Gastrocnemius medialis (tissue), 4 donors: ENCODE data around the gene FBXL16. TPM values are rescaled to one million over a fixed set of nuclear protein-coding genes. Genes with fewer than 3 reads are reported as not detected.

Experiments used
- ATAC-seq, 2 donors: fragments of 150-250 bp; one replicate each; pipeline ENCODE4 v1.9.1; 2016
- DNase-seq, 2 donors: peaks; one replicate each; pipeline ENCODE4 v3.0.0-alpha.2; 2019
- H3K27ac ChIP-seq, 4 donors: fragments of 200-600 bp; sonication (generic); 1 replicate in 1 of 4; 2 replicates in 3 of 4; pipeline ENCODE4 v1.5.1; 2016 to 2018; ENCODE audit warnings: mild to moderate bottlenecking in 2 of 4, moderate library complexity in 1 of 4
- H3K27me3 ChIP-seq, 3 donors: fragments of 200-600 bp; sonication (generic) in 2 of 3; 1 replicate in 1 of 3; 2 replicates in 2 of 3; pipeline versions ENCODE4 v1.5.1 to v1.6.0; 2016 to 2019; ENCODE audit warnings: mild to moderate bottlenecking in 1 of 3, moderate library complexity in 1 of 3
- H3K36me3 ChIP-seq, 2 donors: fragments of 200-600 bp; sonication (generic) in 1 of 2; one replicate each; pipeline ENCODE4 v1.5.1; 2017 to 2018
- H3K4me1 ChIP-seq, 2 donors: fragments of 200-600 bp; sonication (generic) in 1 of 2; one replicate each; pipeline ENCODE4 v1.5.1; 2016 to 2017; ENCODE audit warnings: mild to moderate bottlenecking in 2 of 2
- H3K4me3 ChIP-seq, 4 donors: fragments of 200-600 bp; sonication (generic) in 3 of 4; 1 replicate in 1 of 4; 2 replicates in 3 of 4; pipeline ENCODE4 v1.5.1; 2016 to 2019; ENCODE audit warnings: mild to moderate bottlenecking in 2 of 4
- H3K9me3 ChIP-seq, 3 donors: fragments of 200-600 bp; sonication (generic) in 2 of 3; 1 replicate in 1 of 3; 2 replicates in 2 of 3; pipeline ENCODE4 v1.5.1; 2016 to 2019
- POLR2A ChIP-seq, 2 donors: fragments of 450-650 bp; IDR thresholded peaks; one replicate each; pipeline ENCODE4 v1.6.1; 2017; ENCODE audit warnings: antibody characterized with exemption in 2 of 2, mild to moderate bottlenecking in 2 of 2, moderate library complexity in 2 of 2
- in situ Hi-C, 4 donors: fragments of 200-750 bp; cut with MboI; loops; one replicate each; pipeline versions ENCODE4 v1.15.0 to v1.8.0; 2017; ENCODE audit warnings: low sequenced_read_pairs in 4 of 4
- intact Hi-C: fragments of 100-400 bp; cut with DNase I; formaldehyde crosslinking; loops from one replicate; pipeline ENCODE4 v1.15.1; 2023; ENCODE audit warnings: low total_unique reads
- total RNA-seq, 4 donors: library from RNA; depleted of rRNA; stranded (reverse); fragments of >200 nt; gene quantifications; one replicate each; pipeline versions ENCODE4 v1.1.0 to v1.2.3, GENCODE V29; 2016
- TF ChIP-seq, protein P1 (sequence below), 5 experiments: fragments of 450-650 bp in 3 of 5; fragments of 200-600 bp in 2 of 5; sonication (generic) in 2 of 5; IDR thresholded peaks in 4 of 5; conservative IDR thresholded peaks in 1 of 5; 1 replicate in 4 of 5; 2 replicates in 1 of 5; pipeline ENCODE4 v1.5.1; 2016 to 2019; ENCODE audit warnings: antibody characterized with exemption in 5 of 5, mild to moderate bottlenecking in 3 of 5, moderate library complexity in 3 of 5

Gene FBXL16
- total RNA-seq, 4 donors from 2014 or later, result not detected

- no peaks in the 10 kb centered on the region for H3K9me3 ChIP-seq
- no peak overlapping the region for H3K4me3 ChIP-seq
- ATAC-seq (no peak), DNase-seq (no peak)
- intact Hi-C loops, result no loop called here
- in situ Hi-C loops, result no loop called here
- H3K4me1 ChIP-seq, result peaks cover 0 to 4% of the 10 kb centered on the region in 2 donors
- H3K36me3 ChIP-seq, result no peaks in the 10 kb centered on the region
- TF ChIP-seq, protein P1, sequence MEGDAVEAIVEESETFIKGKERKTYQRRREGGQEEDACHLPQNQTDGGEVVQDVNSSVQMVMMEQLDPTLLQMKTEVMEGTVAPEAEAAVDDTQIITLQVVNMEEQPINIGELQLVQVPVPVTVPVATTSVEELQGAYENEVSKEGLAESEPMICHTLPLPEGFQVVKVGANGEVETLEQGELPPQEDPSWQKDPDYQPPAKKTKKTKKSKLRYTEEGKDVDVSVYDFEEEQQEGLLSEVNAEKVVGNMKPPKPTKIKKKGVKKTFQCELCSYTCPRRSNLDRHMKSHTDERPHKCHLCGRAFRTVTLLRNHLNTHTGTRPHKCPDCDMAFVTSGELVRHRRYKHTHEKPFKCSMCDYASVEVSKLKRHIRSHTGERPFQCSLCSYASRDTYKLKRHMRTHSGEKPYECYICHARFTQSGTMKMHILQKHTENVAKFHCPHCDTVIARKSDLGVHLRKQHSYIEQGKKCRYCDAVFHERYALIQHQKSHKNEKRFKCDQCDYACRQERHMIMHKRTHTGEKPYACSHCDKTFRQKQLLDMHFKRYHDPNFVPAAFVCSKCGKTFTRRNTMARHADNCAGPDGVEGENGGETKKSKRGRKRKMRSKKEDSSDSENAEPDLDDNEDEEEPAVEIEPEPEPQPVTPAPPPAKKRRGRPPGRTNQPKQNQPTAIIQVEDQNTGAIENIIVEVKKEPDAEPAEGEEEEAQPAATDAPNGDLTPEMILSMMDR (IDR thresholded peaks at IDR 0.05 in 4 of 5, conservative IDR thresholded peaks at IDR 0.05 in 1 of 5), result no peak
- no peak for TF ChIP-seq POLR2A (IDR thresholded peaks at IDR 0.05)
- H3K27ac ChIP-seq, result no peak overlapping the region
- H3K27me3 ChIP-seq, result peaks cover 78 to 90% (median 88%) of the 10 kb centered on the region in 3 donors
Measured at GRCh38 chr16:704047-704446, 1.6 kb downstream of the FBXL16 start.

DNA sequence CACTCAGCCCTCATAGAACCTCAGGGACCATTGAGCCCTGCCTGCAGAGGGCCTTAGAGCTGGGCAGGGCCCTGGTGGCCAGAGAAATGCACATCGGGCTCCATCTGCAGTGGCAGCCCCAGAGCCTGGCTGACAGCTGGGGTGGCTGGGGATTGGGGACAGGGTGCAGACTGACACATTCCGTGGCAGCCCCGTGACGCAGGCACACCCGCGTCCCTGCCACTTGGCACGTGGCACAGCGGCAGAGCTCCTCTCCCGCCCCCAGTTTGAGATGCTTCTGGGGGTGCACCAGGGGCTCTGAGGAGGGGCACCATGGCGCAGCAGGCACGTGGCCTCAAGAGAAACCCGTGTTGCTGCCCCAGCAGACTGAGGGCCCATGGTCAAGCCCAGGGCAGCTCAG lies 2.2 kb downstream of the FBXL16 start:
- ATAC-seq, result no peak
- TF ChIP-seq POLR2A (IDR thresholded peaks at IDR 0.05), result no peak
- TF ChIP-seq, protein P1 (IDR thresholded peaks at IDR 0.05 in 4 of 5, conservative IDR thresholded peaks at IDR 0.05 in 1 of 5), result no peak
- Histone ChIP-seq H3K36me3 (no peaks in the 10 kb centered on the region), H3K4me3 (no peak overlapping the region), H3K27me3 (peaks cover 76 to 87% (median 84%) of the 10 kb centered on the region in 3 donors), H3K9me3 (no peaks in the 10 kb centered on the region), H3K4me1 (peaks cover 0 to 4% of the 10 kb centered on the region in 2 donors), H3K27ac (no peak overlapping the region)
- intact Hi-C loops (no loop called here), in situ Hi-C loops (no loop called here)
- DNase-seq, result no peak

DNA sequence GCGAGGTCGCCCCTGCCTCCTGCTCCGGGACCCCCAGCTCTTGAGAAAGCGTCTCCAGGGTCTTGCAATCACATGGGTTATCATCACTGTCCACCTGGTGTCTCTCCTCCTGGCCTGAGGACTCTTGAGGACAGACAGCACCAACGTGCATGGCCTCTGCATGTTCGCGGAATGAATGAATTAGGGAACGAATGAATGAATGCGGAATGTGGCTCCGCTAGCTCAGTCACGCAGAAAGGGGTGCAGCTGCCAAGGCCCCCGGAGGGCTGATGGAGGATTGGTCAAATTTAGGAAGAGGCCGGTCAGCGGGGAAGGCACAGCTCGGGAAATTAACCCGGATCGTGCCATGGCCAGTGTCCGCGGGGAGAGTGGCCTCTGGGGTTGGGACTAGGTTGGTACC lies 3.3 kb downstream of the FBXL16 start:
- DNase-seq, result no peak
- TF ChIP-seq POLR2A (IDR thresholded peaks at IDR 0.05), result no peak
- TF ChIP-seq, protein P1 (IDR thresholded peaks at IDR 0.05 in 4 of 5, conservative IDR thresholded peaks at IDR 0.05 in 1 of 5), result no peak
- Histone ChIP-seq H3K27ac (no peak overlapping the region), H3K27me3 (peaks cover 72 to 81% (median 79%) of the 10 kb centered on the region in 3 donors), H3K4me3 (no peak overlapping the region), H3K36me3 (no peaks in the 10 kb centered on the region), H3K4me1 (peaks cover 0 to 4% of the 10 kb centered on the region in 2 donors), H3K9me3 (no peaks in the 10 kb centered on the region)
- in situ Hi-C loops (no loop called here), intact Hi-C loops (no loop called here)
- no peak for ATAC-seq

GRCh38 chr16:700684-701584 lies 4.7 kb downstream of the FBXL16 start:
- H3K4me1 ChIP-seq, result no peaks in the 10 kb centered on the region
- in situ Hi-C loops, result no loop called here

More at GRCh38 chr16:700684-701584, 4.7 kb downstream of the FBXL16 start:
- TF ChIP-seq POLR2A (IDR thresholded peaks at IDR 0.05), result no peak
- TF ChIP-seq, protein P1 (IDR thresholded peaks at IDR 0.05 in 4 of 5, conservative IDR thresholded peaks at IDR 0.05 in 1 of 5), result no peak
- no peaks in the 10 kb centered on the region for H3K36me3 ChIP-seq
- no peak overlapping the region for H3K4me3 ChIP-seq
- no peak overlapping the region for H3K27ac ChIP-seq
- H3K27me3 ChIP-seq, result peaks cover 70 to 79% (median 78%) of the 10 kb centered on the region in 3 donors
- no peak for DNase-seq
- no peaks in the 10 kb centered on the region for H3K9me3 ChIP-seq
- ATAC-seq, result no peak
- intact Hi-C loops, result no loop called here
